ENCODE data around the gene RAB17.

Gene RAB17, protein sequence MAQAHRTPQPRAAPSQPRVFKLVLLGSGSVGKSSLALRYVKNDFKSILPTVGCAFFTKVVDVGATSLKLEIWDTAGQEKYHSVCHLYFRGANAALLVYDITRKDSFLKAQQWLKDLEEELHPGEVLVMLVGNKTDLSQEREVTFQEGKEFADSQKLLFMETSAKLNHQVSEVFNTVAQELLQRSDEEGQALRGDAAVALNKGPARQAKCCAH

DNA sequence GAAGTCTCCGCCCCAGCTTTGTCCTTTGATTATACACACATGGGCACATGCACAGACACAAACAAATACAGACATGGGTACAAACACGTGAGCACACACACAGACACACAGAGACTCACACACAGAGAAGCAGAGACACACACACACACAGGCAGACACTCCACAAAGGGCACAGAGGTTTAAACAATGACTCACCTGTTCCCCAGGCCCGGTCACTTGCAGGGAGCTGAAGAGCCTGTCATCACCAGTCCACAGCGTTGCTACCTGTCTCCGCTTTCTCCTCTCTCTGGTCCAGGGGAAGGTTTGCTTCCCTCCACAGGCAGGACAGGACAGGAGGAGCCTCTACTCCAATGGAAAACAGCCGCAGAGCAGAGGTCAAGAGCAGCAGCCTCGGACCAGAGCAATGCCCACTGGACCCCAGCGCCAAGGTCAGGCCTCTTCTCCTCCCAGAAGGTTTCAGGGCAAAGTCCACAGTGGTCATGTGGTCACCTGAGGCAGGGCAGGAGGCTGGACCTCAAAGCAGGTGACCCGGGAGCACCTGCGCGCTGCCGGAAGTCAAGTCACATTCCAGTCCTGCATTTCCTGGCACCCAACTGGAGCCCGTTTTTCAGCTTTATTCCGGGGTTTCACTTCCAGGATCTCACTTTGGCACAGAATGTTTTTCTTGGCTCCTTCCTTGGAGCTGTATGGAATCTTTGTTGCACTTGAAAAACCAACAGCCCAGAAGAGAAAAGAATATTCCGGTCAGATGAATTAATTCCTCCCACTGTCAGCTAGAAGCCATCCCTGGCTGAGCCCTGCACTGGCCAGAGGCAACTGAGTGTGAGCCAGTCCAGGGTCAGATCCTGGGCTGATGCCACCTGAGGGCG is at the start of gene RAB17:
RAB17 (minus strand) TSS at position 463 of the 869 bp plus-strand sequence. CDS start 4,580 bp downstream, outside the sequence.
- DNase-seq = no peak

DNA sequence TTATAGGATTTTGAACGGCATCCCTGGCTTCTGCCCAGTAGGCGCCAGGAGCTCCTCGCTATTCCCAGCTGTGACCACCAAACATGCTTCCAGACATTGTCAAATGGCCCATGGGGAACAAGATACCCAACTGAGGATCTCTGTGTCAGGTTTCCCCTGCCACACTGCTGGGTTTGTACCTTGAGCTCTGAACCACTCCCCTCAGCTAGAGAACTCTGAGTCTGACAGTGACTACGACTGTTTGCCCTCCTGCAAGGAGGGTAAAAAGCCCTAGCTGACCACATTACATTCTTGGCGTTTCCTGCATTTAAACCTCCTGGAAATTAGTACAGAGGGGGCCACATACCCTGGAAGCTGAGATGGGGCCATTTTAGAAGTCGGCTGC is 49.3 kb upstream of the RAB17 start:
- no peak for DNase-seq

DNA sequence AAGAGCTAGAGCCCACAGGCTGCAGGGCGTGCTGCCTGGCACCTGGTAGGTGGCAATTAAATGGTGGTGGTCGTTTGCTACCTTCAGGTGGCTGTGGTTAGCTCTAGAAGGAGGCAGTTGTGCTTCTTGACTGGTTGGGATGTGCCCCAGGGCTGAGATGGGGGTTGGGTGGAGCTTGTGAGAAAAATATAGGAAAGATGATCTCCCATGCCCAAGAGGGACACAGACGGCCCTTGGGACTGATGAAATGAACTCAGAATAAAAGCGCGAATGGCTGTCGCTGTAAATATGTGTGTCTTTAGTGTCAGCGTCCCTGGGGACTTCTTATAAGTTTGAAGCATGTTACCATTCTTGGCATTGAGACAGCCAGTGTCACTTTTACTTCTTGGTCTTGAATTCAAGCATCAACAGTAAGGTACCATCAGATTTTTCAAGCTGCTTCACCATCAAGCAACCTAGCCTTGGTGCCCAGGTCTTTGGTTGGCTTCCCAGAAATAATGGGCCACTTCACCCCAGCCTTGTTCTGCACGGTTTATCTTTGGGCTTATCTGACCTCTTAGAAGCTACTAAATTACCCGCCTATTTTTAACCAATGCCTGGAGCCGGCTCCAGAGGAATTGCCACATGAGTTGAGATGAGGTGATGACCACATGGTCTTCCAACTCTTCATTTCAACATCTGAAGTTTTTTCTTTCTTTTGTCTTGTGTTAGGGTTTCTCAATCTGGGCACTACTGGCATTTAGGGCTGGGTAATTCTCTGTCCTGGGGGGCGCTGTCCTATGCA is 48.7 kb upstream of the RAB17 start:
- DNase-seq = no peak

DNA sequence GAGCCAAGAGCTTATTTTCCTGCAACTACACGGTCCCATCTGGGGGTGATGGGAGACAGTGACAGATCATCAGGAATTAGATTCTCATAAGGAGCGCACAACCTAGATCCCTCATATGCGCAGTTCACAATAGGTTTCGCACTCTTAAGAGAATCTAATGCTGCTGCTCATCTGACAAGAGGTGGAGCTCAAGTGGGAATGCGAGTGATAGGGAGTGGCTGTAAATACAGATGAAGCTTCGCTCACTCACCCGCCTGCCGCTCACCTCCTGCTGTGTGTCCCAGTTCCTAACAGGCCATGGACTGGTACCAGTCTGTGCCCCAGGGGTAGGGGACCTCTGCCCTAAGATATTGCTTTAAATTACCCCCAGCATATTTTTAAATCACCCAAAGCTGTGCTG is 47.6 kb upstream of the RAB17 start:
- DNase-seq = no peak

DNA sequence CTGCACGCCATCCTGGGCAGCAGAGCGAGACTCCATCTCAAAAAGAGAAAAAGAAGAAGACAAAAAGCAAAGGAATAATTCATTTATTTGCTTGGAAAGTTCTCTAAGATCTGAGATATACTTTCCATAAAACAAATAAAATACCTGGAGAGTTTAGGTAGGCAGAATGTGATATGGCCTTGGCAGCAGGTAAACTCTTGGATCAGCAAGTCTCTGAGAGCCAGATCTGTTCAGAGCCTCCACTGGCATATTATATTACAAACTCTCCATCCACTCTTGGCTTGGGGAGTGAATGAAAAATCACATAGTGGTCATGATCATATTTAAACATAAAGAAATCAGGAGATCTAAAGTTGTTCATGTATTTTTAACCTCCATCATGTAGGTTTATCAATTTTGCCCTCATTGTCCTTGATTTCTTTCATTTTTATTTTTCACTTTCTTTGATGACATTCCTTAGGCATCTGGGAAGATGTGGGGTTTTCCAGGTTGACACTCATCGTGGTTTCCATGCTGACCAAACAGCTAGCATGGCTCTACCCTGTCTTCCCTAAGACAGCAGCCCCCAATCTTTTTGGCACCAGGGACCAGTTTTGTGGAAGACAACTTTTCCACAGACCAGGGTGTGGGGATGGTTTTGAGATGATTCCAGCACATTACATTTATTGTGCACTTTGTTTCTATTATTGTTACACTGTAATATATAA is 47.0 kb upstream of the RAB17 start:
- no peak for DNase-seq

DNA sequence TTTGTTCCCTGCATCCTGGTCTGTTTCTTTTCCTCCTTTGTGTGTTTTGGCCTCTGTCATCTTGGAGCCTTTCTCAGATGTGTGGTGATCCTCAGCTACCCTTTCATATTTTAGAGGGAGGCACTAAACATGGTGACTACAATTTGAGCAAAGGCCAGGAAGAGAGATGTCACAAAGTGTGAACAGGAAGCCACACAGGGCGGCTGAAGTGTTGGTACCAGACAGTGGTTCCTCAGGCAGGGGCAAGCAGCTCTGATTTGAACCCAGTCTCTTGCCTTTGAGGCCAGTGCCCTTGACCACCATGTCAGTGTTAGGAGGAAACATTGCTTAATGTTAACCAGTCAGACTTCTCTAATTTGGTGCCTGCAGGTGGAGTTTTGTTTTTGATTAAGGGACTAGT is 46.0 kb upstream of the RAB17 start:
- no peak for DNase-seq

DNA sequence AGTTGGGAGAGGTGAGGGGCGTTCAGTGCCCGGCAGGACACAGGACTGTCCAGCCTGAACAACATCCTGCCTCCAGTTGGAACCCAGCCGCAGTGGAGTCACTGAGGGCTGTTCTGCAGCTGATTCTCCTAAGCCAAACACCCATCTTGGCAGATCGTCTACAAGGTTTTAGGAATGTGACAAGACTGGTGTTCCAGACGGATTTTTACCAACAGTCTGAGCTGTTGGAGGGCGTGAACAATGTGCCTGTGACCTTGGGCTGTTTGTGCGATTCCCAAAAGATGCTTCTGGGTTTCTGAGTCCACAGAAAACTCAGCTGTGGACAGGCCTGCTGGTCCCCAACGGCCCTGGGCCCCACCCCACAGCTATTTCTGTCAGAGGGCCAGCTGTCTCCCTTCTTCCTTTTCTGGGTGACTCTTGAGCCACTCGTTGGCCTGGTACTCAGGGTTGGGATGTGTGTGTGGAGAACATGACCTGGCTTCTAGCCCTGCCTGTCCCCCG is 42.6 kb upstream of the RAB17 start:
- DNase-seq = no peak

DNA sequence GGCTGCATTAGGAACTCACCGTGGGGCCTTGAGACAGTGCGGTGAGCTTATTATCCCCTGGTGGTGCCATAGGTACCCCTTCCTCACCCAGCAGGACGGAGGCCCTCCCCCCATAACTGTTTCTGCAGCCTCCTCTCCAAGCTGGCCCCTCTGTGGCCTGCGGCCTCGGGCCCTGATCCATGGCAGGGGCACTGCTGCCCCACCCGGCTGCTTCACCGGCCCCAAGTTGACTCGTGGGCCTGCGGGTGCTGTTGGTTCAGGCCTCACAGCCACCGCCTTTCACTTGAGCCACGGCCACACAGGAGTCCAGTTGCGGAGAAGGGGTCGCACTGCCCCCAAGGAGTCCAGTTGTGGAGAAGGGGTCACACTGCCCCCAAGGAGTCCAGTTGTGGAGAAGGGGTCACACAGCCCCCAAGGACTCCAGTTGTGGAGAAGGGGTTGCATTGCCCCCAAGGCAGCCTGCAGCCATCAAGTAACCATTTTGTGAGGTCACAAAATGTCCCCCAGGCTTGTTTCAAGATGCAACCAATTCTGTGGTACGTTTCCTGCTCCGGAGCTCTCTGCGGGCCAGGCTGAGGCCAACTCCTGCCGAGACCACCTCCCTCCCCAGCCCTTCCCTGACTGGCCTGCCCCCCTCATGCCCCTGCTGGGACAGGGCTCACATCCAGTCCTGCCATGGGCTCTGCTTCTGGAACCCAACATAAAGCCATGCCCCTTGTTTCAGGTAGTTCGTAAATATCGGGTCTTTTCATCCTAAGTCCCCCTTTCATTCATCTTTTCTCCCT is 41.5 kb upstream of the RAB17 start:
- no peak for DNase-seq

DNA sequence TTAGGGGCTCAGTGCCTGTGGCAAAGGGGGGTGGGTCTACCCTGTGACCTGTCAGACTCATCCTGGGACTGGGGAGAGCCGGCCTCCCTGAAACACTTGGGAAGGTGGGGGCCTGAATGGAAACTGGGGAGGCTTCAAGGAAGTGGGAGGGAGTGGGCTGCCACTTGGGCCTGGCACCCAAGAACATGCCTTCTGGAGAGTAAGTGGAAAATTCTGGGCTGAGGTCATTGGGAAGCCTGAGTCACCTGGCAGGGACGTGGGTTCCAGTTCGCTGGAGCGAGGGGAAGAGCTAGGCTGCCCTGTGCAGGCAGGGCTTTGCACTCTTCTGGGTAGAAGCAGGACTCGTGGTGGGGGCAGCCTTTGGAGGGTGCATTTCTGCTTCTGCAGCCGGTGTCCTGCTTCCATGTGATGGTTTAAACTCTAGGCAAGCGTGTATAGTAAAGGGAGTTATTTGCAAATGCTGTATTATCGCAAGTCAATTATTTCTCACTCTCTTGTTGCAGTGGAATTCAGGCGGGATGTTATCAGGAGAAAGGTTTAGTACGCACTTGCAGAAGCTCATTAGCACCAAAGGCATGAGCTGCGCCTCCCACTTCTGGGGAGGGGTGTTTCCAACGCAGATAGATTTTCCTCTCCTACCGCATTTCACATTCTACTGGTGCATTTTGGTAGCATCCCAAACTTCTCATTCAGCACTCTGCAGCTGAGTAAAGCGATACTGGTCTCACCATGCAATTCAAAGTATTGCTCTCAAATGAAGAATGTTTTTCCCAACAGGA is 40.7 kb upstream of the RAB17 start:
- no peak for DNase-seq

DNA sequence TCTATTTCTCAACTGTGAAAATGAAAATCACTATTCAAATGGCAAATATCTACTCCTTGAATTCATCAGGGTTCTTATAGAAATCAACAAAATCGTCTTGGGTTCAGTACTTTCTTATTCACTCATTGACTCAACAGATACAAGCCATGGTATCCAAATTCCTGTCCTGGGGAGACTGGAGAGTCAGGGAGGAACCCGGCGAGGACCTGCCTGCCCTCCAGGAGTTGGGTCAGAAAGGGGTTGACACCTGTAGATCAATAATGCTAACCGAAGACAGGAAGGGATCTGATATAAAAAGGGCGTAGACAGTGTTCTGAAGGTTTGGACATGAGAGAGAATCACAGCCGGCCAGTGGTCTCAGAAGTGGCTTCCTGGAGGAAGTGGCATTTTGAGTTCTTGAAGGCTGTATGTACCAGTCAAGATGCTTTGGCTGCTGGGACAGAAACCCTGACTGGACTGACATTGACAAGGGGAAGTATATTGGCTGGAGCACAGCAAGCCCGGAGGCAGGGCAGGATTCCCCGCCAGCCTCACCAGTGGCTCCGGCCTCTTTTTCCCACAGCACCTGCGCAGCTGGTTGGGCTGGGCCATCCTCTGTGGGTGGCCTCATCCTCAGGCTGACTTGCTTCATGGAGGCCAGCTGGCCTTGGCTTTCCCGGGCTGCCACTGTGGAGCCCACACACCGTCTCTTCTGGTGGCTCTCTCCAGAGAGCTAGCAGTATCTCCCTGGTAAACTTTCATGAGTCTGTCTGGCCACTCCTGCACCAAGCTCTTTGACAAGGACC is 39.9 kb upstream of the RAB17 start:
- no peak for DNase-seq

DNA sequence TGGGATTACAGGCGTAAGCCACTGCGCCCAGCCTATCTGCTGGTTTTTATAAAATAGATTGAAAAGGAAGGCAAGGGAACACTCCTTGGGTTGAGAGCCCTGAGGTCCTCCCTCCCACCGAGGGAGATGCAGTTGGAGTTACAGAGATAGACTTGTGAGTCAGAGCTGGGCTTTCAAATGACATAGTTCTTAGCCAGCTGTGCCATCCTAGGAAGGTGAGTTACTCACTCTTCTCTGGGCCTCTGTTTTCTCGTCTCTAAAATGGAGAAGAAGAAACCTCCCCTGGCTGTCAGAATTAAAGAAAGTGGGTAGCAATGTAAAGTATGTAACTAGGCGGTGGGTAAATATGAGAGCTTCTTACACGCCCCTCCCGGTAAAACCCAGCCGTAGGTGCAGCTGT is 39.2 kb upstream of the RAB17 start:
- DNase-seq = no peak

DNA sequence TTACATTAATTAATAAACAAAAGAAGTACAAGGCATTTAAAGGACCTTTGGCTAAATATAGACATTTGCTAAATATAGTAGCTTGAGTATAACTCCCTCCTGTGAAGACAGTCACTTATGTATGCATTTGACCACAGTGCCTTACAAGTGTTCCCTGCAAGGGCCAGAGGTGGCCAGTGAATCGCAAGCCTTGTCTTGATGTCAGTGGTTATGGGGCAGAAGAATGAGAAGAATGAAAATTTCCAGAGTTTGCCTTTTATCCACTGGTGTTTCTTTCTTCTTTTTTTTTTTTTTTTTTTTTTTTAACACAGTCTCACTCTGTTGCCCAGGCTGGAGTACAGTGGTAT is 38.6 kb upstream of the RAB17 start:
- no peak for DNase-seq

DNA sequence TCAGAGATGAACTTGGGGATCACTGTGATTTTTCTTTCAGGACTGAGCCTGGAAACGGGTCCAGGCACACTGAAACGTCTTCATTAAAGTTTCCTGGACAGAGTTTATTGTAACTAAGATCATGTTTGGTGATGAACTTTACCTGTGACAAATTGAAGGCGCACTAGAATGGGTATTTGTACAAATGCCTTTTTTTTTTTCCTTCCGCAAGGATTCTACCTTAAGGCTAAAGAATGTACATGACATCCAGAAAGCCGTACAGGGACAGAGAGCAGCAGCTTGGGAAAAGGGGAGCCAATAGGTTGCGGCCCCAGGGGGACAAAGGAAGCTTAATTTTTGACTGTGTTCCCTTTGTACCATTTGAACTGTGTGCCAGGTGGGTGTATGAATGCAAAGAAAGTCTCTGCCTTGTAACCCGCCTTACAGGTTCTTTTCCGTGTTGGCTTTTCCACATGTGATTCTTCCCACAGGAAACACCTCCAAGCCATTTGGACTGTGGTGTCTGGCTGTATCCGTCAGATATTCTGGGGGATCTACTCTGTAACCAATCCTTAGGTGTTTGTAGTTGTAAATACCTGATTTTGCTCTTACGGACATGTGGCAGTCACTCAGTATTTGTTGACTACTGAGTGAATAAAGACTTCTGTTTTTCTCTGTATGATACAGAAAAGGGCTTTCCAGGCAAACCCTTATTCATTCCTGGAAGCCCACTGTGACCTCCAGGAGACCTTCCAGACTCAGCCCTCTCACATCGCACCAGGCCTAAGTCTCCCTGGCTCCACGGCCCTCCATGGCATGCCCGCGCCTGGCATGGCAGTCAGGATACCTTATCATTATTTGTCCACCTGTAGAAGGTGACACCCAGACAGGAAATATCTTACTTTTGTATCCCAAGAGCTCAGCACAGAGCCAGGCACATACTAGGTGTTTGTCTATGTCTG is 38.0 kb upstream of the RAB17 start:
- DNase-seq = no peak

DNA sequence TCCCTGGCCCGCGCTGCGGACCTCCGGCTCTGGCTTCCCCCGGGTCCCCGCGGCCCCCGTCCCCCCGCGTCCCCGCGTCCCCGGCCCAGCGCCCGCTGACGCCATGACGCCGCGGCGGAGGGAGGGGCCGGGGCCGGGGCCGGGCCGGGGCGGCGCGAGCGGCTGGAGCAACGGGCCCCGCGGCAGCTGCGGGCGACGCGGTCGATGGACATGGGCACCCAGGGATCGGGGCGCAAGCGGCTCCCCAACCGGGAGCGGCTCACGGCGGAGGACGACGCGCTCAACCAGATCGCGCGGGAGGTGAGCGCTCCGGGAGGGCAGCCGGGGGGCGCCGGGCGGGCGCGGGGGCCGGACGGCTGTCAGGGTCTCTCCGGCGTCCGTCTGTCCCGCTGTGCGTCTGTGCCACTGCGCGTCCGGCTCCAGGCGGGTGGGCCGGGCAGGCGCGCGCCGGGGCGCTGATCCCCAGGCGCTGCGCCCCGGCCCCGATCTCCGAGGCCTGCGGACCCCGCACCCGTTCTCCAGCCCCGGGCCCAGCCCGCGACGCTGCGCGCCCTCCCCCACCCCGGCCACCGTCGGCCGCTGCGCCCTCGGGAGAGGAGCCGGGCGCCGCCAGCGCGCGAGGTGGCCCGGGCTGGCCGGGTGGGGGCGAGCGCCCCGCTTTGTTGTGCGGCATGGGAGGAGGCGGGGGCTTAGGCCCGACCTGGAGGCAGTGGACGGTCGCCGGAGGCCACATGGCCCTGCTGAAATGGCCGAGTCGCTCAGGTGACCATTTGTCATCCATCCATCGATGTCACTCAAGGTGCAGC is 37.1 kb upstream of the RAB17 start, which contains the start of gene LRRFIP1:
LRRFIP1 (plus strand) TSS at position 147 of the 806 bp plus-strand sequence; CDS start at position 205, 58 bp downstream.
- DNase-seq = no peak

DNA sequence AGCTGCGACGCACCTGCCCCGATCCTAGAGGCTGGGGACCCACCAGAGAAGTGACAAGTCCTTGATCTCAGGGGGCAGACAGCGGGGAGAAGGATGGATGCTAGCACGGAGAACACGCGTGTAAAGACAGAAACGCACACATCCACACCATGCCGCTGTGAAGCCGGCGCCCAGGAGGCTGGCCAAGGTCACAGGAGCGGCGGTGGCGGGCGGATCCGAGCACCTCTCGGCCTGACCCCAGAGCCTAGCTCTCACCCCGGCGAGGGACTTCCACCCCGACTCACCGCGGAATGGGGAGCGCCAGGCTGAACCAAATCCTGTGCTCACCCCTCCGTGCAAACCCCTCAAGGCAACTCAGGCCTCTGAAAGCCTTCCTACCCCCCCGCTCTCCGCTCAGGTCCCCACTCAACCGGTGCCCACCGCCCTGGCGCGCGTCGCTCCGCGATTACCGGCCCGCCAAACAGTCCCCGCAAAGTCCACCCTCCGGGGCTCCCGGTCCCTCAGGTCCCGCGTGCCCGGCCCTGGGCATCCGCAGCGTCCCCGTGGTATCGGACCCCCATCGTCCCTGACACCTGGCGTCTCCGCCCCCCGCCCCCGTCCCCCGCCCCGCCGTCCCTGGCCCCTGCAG is 36.4 kb upstream of the RAB17 start:
- no peak for DNase-seq

DNA sequence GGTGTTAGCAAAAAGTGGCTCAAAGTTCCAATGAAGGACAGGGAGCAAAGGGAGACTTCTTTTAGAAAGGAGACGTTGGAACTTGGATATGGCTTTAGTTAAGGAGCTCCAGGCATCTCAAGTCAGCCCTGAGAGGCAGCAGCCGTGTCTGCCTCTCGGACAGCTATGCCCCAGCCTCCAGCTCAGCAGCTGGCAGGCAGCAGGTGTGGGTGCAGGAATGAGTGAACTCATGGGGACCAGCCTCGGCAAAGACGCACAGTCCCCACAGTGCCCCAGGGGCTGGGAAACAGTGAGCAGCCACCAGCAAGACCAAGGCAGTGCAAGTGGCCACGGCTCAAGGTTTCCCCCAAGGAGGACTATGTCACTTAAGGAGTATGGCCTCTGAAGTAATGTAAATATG is 35.2 kb upstream of the RAB17 start:
- no peak for DNase-seq

DNA sequence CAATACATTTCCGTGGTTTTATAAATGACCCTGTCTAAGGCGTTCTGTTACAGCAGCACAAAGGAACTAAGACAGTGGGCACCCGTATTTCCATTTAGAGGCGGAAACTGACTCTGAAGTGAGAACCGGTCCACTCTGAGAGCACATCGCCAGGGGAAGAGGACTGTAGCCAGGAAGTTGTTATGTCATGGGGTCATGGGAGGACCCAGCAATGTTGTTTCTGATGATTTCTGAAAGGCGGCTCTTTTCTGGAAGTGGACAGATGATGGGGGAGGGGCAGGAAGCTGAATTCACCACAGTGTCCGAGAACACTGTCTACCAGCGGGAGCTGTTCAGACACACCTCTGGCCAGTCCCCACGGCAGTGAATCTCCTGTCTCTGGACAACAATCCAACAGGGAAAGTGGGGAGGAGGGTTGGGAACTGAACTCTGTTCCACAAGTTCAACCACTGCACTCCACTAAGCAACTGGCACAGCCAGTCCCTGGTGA is 34.7 kb upstream of the RAB17 start:
- no peak for DNase-seq

DNA sequence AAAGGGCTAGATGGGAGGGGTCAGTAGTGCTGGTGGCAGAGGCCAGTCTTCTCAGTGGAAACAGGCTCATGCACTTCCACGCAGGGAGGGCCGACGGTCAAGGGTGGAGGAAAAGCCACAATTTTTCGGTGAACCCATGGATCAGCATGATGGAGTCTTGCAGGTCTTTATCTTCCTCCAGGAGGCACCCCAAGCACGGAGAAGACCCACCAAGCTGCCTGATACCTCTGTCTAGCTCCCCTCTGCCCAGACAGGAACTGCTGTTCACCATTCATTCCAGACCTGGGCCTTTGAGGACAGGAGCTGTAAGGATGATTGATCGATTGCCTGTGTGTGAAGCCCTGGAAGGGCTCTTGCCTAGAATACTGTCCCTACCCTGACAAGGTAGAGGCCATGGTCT is 34.0 kb upstream of the RAB17 start:
- no peak for DNase-seq
